RWPE1 (cell line): ENCODE data around the gene DOCK8.

Source experiments
- CTCF ChIA-PET: fragments of 350-600 bp; sonication (Branson Sonifier 250); formaldehyde crosslinking; extraction: SDS; loops from one replicate; lab custom pipeline; 2021; lab: Yijun Ruan, JAX
- POLR2A ChIA-PET: fragments of 400-600 bp; formaldehyde crosslinking; extraction: SDS; loops from one replicate; lab custom pipeline; 2020; ENCODE audit warnings: antibody characterized with exemption; ENCODE audit not compliant: low non-redundant PET; lab: Yijun Ruan, JAX
- DNase-seq: peaks from one replicate; pipeline ENCODE4 v3.0.0; 2012; ENCODE audit warnings: low spot score
- H3K27ac ChIP-seq: fragments of 450-650 bp; 2 replicates; pipeline ENCODE4 v1.5.1; 2017
- TF ChIP-seq, protein P1 (sequence below): fragments of 450-650 bp; conservative IDR thresholded peaks from 2 replicates; pipeline ENCODE4 v1.5.1; 2017; ENCODE audit warnings: low read depth, mild to moderate bottlenecking

The DOCK8 gene

DNA sequence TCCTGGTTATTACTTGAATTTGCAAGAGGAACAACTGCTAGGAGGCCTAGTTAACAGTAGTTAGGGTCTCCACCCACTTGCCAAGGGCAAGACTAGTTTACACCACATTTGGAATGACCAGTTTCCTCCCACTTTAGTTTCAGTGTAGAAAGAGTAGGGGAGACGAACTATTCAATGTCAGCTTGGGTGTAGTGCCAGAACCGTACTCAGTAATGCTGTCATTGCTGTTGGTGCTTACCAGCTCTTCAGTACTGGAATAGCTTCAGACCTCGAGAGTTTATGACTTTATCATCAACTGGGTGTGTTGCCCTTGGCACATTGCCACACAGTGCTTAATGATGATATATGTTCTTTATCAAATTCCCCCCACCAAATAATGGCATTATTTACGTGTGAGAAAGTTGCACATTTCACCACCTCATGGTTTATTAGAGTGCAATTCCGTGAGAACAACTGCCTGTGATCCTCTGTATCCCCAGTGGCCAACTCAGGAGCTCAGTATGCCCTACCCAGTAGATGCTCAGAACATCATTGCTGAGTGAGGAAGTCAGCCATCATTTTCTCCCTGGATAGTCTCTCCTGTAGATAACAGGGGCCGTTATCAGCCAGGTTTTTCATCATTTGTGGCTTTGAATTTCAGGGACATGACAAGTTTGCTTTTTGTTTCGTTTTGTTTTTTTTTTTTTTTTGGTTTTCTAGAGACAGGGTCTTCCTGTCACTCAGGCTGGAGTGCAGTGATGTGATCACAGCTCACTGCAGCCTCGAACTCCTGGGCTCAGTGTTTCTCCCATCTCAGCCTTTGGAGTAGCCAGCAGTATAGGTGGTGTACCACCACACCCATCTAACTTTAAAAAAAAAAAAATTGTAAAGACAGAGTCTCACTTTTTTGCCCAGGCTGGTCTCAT lies 67.3 kb downstream of the DOCK8 start:
- CTCF ChIA-PET = interaction anchor here (0.7 kb wide), 1 partner anchor 15 kb away, joined by 3 read pairs; no protein-coding TSS in a partner anchor
- TF ChIP-seq, protein P1, sequence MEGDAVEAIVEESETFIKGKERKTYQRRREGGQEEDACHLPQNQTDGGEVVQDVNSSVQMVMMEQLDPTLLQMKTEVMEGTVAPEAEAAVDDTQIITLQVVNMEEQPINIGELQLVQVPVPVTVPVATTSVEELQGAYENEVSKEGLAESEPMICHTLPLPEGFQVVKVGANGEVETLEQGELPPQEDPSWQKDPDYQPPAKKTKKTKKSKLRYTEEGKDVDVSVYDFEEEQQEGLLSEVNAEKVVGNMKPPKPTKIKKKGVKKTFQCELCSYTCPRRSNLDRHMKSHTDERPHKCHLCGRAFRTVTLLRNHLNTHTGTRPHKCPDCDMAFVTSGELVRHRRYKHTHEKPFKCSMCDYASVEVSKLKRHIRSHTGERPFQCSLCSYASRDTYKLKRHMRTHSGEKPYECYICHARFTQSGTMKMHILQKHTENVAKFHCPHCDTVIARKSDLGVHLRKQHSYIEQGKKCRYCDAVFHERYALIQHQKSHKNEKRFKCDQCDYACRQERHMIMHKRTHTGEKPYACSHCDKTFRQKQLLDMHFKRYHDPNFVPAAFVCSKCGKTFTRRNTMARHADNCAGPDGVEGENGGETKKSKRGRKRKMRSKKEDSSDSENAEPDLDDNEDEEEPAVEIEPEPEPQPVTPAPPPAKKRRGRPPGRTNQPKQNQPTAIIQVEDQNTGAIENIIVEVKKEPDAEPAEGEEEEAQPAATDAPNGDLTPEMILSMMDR = no peak
- no peak overlapping the region for H3K27ac ChIP-seq
- DNase-seq = no peak
- POLR2A ChIA-PET = no interaction called here

DNA sequence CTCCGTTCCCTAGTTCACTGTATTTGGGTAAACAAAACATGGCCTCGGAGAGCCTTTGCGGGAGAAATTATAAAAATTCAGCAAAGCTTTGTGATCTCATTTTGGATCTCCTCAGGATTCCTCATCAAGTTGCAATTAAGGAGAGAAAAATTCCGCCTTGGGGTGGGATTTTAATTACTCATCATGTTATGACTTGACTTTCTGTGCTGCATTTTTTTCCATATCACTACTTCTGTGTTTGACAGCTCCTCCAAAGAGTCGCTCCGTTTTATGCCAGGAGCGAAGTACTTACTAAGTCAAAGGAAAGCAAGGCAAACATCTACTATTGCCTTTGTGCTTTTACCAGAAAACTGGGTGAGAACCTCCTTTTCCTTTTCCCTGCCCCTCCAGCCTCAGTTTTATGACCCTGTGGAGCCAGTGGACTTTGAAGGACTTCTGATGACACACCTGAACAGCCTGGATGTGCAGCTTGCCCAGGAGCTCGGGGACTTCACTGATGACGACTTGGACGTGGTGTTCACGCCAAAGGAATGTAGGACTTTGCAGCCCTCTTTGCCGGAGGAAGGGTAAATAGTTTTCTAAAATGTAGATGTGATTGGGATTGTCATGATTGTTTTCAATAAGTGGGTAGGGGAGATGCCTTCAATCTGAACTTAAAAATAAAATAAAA lies 71.5 kb downstream of the DOCK8 start:
- TF ChIP-seq, protein P1 = no peak
- no peak for DNase-seq
- ChIA-PET POLR2A (no interaction called here), CTCF (interaction anchor here (1.2 kb wide), 1 partner anchor 9 kb away, joined by 3 read pairs; no protein-coding TSS in a partner anchor)
- H3K27ac ChIP-seq = no peak overlapping the region

DNA sequence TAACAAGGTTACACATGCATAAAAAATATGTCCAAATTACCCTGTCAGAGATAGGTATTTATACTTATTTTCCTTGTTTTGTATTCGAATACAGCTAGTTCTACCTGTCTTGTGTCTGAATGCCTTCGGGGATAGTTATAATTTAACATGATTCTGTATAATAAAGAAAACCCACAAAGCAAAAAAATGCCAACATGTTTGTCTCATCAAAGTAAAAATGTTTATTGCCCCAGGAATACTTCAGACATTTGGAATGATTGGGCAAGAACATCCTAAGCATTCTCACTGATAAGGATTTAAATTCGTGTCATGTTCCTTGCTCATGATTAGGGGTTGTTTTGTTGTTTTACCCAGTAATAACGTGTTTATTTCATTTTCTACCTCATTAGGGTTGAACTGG lies 74.5 kb downstream of the DOCK8 start:
- no peak overlapping the region for H3K27ac ChIP-seq
- TF ChIP-seq, protein P1 = no peak
- ChIA-PET CTCF (no interaction called here), POLR2A (no interaction called here)
- no peak for DNase-seq

DNA sequence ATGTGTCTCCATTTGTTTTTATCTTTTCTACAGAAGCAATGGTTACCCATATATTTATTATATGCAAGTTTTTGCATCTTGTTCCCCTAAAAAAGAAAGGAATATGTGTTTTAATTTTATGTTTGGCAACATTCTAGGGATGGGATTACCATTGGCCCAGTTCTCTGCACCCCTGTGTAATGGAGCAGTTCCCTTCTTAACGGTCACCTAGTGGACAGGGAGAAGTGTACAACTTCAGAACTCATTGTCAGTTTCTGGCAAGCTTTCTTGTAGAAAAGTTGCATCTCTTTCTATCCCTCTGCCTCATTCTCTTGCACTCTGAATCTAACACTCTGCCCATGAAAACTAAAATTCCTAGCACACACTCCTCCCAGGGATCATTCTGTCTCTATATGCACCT lies 78.2 kb downstream of the DOCK8 start:
- no peak for DNase-seq
- POLR2A ChIA-PET = no interaction called here
- no peak overlapping the region for H3K27ac ChIP-seq
- TF ChIP-seq, protein P1 = no peak
- CTCF ChIA-PET = no interaction called here

DNA sequence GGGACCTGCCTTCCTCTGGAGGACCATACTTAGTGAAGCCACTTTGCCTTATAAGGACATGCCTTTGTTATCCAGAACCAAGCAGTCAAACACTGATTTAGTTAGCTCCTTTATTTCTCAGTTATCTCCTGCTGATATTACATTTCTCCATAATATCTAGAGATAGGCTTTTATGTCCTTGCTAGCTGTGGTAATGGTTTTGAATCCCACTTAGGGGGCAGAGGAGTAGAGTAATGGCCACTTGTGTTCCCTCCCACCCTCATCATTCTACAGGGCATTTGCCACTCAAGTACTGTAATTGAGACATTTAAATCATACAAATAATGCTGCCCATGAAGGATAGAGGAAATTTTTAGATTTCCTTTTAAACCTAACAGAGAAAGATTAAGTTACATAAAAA lies 80.9 kb downstream of the DOCK8 start:
- TF ChIP-seq, protein P1 = no peak
- no peak for DNase-seq
- ChIA-PET CTCF (interaction anchor here (0.9 kb wide), 1 partner anchor 9 kb away, joined by 3 read pairs; no protein-coding TSS in a partner anchor), POLR2A (no interaction called here)
- H3K27ac ChIP-seq = no peak overlapping the region

DNA sequence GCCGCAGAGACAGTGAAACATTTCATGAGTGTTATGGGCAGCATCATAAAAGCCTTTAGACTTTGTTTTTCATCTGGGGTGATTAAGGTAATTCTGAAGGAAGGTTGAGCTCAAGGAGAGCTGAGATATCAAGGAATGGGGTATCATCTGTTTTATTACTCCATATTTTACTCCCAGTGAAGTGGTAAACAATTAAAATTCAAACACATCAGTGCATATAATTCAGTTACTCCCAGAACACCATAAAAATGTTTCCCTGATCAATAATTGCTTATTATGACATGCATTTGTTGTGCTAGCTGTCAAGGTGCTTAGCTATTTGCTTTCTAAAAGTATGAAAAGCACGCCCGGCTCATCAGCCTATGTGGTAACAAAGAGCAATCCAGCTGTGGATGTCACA lies 81.7 kb downstream of the DOCK8 start:
- DNase-seq = no peak
- H3K27ac ChIP-seq = no peak overlapping the region
- ChIA-PET CTCF (interaction anchor here (0.6 kb wide), 1 partner anchor 11 kb away, joined by 4 read pairs; no protein-coding TSS in a partner anchor), POLR2A (no interaction called here)
- TF ChIP-seq, protein P1 = no peak
